ENCODE data around the gene NHS.

- TF ChIP-seq CTCF (CRISPR knock-in tag; IDR thresholded peaks at IDR 0.05): no peak
- no peak for TF ChIP-seq SRF (IDR thresholded peaks at IDR 0.05; ENCODE audit: low read depth, low read length)
- TF ChIP-seq EZH2 (conservative IDR thresholded peaks at IDR 0.05; ENCODE audit: low read depth, low read length): no peak
- TF ChIP-seq SALL2 (CRISPR knock-in tag; IDR thresholded peaks at IDR 0.05): no peak
Measured at GRCh38 chrX:17692709-17693346, 317.8 kb downstream of the NHS start.
